GM08714 (cell line): ENCODE data around the gene CCDC71.

ENCODE experiments used
- H3K4me3 ChIP-seq: fragments of 200-500 bp; sonication (Bioruptor generic); 2 replicates; pipeline ENCODE4 v1.5.1; 2014; ENCODE audit warnings: mild to moderate bottlenecking, low read length, inconsistent platforms
- ZNF274 ChIP-seq: IDR thresholded peaks from 2 replicates; pipeline ENCODE4 v1.6.1; 2012; ENCODE audit warnings: mild to moderate bottlenecking, low read depth, low read length

The CCDC71 gene

DNA sequence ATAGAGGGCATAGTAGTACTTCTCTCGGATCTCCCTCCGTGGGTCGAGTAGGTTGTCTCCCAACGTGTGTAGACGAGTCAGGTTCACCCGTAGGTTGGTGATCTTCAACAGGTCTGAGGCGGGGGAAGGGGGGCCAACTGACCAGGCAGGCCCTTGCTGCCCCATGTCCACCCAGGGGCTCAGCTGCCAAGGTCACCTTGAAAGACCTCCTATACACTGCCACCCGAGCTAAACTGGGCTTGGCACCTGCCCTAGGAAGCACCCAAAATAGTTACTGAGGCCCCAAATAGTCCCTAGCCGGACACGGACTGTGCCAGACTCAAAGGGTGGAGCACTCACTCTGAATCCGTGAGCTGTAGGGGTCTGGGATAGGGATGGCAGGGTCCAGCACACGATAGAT lies 35.1 kb downstream of the CCDC71 start:
- no peak for TF ChIP-seq ZNF274
- H3K4me3 ChIP-seq, result no peak overlapping the region

DNA sequence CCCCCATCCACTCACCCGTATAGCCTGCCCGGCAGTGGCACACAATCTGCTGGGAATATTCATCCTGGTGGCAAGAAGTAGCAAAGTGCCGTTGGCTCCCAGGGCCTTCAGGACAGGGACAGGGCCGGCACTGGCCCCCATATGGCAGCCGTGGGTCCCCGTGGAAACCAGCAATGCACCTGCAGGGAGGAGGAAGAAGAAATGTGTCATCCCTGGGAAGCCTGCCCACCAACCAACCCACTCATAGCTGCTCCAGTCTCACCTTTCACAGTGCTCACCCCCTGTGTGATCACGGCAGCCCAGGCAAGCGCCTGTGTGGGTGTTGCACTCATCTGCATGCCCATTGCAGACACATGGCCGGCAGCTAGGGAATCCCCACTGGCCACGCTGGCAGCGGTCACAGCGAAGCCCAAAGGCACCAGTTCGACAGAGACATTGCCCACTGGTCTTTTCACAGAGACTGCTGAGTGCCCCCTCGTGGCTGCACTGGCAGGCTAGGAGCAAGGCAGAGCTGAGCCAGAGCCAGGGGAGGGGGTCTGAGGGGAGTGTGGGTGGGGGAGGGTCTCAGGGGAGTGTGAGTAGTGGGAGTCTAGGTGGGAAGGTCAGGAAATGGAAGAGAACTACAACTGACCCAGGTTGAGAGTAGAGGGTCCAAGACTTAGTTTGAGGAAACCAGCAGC lies 41.0 kb downstream of the CCDC71 start:
- TF ChIP-seq ZNF274, result no peak
- H3K4me3 ChIP-seq, result no peak overlapping the region

GRCh38 chr3:49124203-49124602 lies 41.9 kb downstream of the CCDC71 start:
- no peak for TF ChIP-seq ZNF274

DNA sequence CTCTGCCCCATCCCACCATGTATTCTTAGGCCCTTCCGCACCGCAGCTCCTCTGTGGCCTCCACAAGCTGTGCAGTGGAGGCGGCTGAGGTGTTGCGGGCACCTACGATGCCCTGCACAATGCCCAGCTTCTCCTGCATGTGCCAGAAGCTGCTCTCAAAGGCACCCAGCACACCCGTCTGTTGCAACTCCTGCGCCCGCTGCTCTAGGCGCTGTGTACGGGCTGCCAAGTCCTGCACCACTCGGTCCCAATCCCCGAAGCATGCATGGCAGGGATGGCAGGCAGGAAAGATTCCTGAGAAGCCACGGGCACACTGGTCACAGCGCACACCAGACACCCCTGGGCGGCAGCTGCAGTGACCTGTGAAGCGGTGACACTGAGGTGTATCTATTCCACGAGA lies 42.4 kb downstream of the CCDC71 start:
- no peak for TF ChIP-seq ZNF274

More at GRCh38 chr3:49124203-49124602, 41.9 kb downstream of the CCDC71 start:
- no peak overlapping the region for H3K4me3 ChIP-seq

GRCh38 chr3:49122886-49123545 lies 43.1 kb downstream of the CCDC71 start:
- no peak for TF ChIP-seq ZNF274
- no peak overlapping the region for H3K4me3 ChIP-seq

More for the DNA sequence above, 42.4 kb downstream of the CCDC71 start:
- no peak overlapping the region for H3K4me3 ChIP-seq

- no peak overlapping the region for H3K4me3 ChIP-seq
- no peak for TF ChIP-seq ZNF274
Observed at GRCh38 chr3:49122451-49122850, 43.7 kb downstream of the CCDC71 start.

GRCh38 chr3:49122022-49122421 lies 44.1 kb downstream of the CCDC71 start:
- H3K4me3 ChIP-seq, result no peak overlapping the region
- no peak for TF ChIP-seq ZNF274

DNA sequence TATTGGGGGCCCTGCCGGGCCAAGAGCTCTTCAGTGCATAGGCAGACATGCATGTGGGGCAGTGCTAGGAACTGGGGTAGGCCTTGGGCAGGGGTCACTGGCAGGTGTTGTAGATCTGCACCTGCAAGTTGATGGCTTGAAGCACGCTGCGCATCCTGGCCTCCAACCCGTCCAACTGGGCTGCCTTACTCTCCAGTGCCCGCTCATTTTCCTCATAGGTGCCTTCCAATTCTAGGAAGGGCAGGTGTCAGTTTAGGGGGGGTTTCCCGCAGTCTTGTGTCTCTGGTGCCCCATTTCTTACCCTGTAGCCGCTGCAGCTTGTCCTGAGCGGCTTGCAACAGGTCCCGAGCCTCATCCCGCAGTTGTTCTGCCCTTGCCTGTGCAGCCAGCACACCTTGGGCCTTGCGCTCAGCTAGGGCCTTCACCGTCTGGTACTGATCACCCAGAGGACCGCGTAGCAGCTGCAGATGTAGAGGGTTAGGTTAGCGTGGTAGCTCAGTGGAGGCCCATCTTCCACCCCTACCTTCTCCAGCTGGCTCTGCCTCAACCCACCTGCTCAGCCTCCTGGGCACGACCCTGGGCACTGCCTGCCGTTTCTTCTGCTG lies 44.9 kb downstream of the CCDC71 start:
- peak overlapping the region; percentile 25; the same call in 1 of the 2 replicates for H3K4me3 ChIP-seq
- TF ChIP-seq ZNF274, result no peak

- no peak for TF ChIP-seq ZNF274
- peak within 1 kb of the TSS; percentile 73 for H3K4me3 ChIP-seq
Observed at GRCh38 chr3:49120438-49121131, 45.5 kb downstream of the CCDC71 start, which contains the start of gene USP19. Gene USP19, minus strand, starts transcription at chr3:49120823. Its CDS starts 1,678 bp downstream, at chr3:49119145.

DNA sequence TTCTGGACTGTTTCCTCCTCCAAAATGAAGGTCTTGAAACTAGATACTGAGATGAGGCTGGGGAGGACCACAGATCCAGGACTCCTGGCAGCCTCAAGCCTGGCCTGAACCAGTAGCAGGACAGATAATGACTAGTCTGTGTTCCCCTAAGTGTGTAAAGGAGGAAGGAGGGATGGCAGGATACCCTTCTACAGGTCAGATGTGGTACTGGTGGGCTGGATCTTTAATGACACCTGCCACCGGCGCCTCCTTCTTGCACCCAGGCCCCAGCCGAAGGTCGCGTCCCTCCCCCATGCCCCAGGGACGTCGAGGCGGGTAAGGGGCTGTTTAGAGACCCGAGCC lies 46.1 kb downstream of the CCDC71 start:
- peak overlapping the region; percentile 73 for H3K4me3 ChIP-seq
- TF ChIP-seq ZNF274, result no peak

GRCh38 chr3:49119439-49119838 lies 46.7 kb downstream of the CCDC71 start:
- no peak for TF ChIP-seq ZNF274
- peak overlapping the region; percentile 73; the same call in 1 of the 2 replicates for H3K4me3 ChIP-seq

DNA sequence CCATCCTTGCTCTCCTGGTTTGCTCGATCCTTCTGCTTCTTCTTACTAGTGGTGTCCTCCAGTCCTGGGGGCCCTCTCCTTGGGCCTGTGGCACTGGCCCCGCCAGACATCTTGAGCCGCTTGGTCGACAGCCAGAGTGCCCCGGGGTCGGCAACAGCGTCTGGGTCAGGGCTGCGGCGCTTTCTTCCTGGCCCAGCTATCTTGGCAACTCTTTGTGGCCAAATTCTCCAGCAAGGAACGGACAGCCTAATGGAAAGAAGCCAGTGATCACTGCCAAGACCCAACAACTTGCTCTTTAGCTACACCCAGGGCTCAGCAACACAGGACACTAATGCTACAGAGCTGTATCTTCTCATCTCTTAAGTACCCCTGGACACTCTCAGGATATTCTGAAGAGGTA lies 47.1 kb downstream of the CCDC71 start:
- H3K4me3 ChIP-seq, result no peak overlapping the region; the same call in 1 of the 2 replicates
- TF ChIP-seq ZNF274, result no peak
